ENCODE measurements around the gene LY9. TPM values are rescaled to one million over a fixed set of nuclear protein-coding genes. Genes with fewer than 3 reads are reported as not detected.

Gene LY9
- total RNA-seq = 0.28 and 0.34 TPM in 2 replicates

DNA sequence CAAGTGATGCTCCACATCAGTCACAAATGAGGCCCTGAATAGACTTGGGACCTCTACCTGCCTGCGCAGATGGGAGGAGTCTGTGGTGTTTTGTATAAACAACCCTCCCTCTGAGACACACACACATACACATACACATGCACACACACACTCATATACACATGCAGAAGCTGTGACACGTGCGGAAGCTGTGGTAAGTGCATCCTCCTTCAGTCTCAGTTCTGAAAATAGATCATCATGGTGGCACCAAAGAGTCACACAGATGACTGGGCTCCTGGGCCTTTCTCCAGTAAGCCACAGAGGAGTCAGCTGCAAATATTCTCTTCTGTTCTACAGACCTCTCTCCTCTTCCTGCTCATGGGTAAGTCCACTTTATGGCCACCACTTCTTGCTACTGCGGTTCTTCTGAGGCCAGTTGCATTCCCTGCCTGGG lies at the start of gene LY9:
TSS of gene LY9 (plus strand) at position 224 of the 433 bp plus-strand sequence. CDS start at position 238, 14 bp downstream.
- peak within 1 kb of the TSS; percentile 75 for H3K4me3 Mint-ChIP-seq (ENCODE audit: low read depth)

DNA sequence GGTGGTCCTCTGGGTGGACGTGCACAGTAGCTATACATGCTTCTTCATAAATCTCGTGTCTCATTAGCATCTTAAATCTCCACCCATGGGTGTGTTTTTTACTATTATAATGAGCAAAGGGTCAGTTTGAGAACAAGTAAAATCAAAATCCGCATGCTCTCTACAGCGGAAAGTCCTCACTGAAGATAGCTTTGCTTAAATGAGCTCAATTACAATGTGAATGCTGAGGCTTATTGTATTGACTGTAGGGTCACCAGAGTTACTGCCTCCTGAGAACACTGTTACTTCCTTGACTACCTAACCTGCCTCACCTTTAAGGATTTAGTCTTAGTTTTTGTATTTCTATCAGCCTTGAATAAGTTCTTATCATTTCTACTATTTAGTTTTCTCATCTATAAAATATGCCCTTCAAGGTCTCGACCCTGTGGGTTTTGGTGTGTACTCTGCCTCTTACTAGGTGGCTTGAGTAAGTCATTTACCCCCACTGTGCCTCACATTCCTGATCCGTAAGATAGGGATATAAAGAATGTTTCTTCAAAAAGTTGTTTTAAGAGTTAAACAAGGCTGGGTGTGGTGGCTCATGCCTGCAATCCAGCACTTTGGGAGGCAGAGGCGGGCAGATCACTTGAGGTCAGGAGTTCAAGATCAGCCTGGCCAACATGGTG lies 49.0 kb upstream of the LY9 start:
- no peak for DNase-seq (ENCODE audit: low spot score)
- no peaks in the 10 kb centered on the region for H3K27me3 Mint-ChIP-seq (ENCODE audit: low read depth)
- intact Hi-C loops (cut with micrococcal nuclease) = no loop called here
- H3K9me3 Mint-ChIP-seq = no peaks in the 10 kb centered on the region
- H3K27ac Mint-ChIP-seq = no peak overlapping the region
- peaks cover 20% of the 10 kb centered on the region for H3K36me3 Mint-ChIP-seq (ENCODE audit: low read depth)
- peaks cover 83% of the 10 kb centered on the region for H3K4me1 Mint-ChIP-seq (ENCODE audit: low read depth)
- no peak overlapping the region for H3K4me3 Mint-ChIP-seq (ENCODE audit: low read depth)

More for the DNA sequence above, at the start of gene LY9:
- peak within 1 kb of the TSS; percentile 80 for H3K27ac Mint-ChIP-seq
- H3K9me3 Mint-ChIP-seq = no peaks in the 10 kb centered on the region
- intact Hi-C loops (cut with micrococcal nuclease) = loop anchor here (1.0 to 5.0 kb wide), 4 partner anchors 14 to 324 kb away; no protein-coding TSS in a partner anchor
- no peaks in the 10 kb centered on the region for H3K27me3 Mint-ChIP-seq (ENCODE audit: low read depth)
- peaks cover 62% of the 10 kb centered on the region for H3K4me1 Mint-ChIP-seq (ENCODE audit: low read depth)
- peaks cover 6% of the 10 kb centered on the region for H3K36me3 Mint-ChIP-seq (ENCODE audit: low read depth)
- peak; percentile 79 for DNase-seq (ENCODE audit: low spot score)

DNA sequence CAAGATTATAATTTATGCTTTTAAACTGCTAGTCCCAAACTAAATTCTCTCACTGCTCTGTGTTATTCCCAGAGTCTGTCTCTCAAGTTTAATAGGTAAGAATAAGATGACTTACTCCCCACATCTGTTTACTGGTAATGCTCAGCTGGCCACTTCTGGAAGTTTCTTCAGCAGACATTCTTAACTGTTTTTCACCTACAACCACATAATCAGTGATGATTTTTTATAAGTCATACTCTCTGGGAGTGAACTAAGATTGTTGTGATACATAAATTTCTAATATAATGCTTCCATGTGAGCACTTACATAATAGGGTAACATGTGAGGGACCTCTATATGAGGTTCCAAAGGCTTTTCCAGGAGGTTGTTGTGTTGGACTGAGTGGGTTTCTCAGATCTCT lies 48.3 kb upstream of the LY9 start:
- Mint-ChIP-seq H3K36me3 (ENCODE audit: low read depth) (peaks cover 16% of the 10 kb centered on the region), H3K4me1 (ENCODE audit: low read depth) (peaks cover 83% of the 10 kb centered on the region), H3K27me3 (ENCODE audit: low read depth) (no peaks in the 10 kb centered on the region), H3K27ac (no peak overlapping the region), H3K9me3 (no peaks in the 10 kb centered on the region), H3K4me3 (ENCODE audit: low read depth) (no peak overlapping the region)
- intact Hi-C loops (cut with micrococcal nuclease) = no loop called here
- DNase-seq (ENCODE audit: low spot score) = no peak

DNA sequence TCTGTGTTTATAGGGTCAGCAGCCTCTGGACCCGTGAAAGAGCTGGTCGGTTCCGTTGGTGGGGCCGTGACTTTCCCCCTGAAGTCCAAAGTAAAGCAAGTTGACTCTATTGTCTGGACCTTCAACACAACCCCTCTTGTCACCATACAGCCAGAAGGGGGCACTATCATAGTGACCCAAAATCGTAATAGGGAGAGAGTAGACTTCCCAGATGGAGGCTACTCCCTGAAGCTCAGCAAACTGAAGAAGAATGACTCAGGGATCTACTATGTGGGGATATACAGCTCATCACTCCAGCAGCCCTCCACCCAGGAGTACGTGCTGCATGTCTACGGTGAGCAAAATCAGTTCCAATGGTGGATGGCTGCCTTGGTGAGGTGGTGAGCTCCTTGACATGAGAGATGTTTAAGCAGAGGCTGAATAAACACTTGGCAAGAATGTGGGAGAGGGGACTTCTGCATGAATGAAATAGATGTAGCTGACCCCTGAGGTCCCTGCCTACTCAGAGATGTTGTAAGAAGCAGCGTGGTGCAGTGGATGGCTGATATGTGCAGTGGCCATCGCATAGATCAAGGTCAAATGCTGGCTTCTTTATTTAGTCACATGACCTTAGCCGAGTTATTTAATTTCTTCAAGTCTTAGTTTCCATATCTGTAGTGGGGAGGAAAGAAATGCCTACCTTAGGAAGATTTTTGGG lies 47.6 kb upstream of the LY9 start:
- Mint-ChIP-seq H3K27me3 (ENCODE audit: low read depth) (no peaks in the 10 kb centered on the region), H3K4me3 (ENCODE audit: low read depth) (no peak overlapping the region), H3K9me3 (no peaks in the 10 kb centered on the region), H3K4me1 (ENCODE audit: low read depth) (peaks cover 82% of the 10 kb centered on the region), H3K36me3 (ENCODE audit: low read depth) (peaks cover 12% of the 10 kb centered on the region), H3K27ac (no peak overlapping the region)
- no peak for DNase-seq (ENCODE audit: low spot score)
- intact Hi-C loops (cut with micrococcal nuclease) = no loop called here

- Mint-ChIP-seq H3K4me1 (ENCODE audit: low read depth) (peaks cover 76% of the 10 kb centered on the region), H3K27ac (no peak overlapping the region), H3K36me3 (ENCODE audit: low read depth) (peaks cover 10% of the 10 kb centered on the region), H3K27me3 (ENCODE audit: low read depth) (no peaks in the 10 kb centered on the region), H3K9me3 (no peaks in the 10 kb centered on the region), H3K4me3 (ENCODE audit: low read depth) (no peak overlapping the region)
- no peak for DNase-seq (ENCODE audit: low spot score)
- intact Hi-C loops (cut with micrococcal nuclease) = no loop called here
Observed at GRCh38 chr1:160748878-160749269, 47.1 kb upstream of the LY9 start.

DNA sequence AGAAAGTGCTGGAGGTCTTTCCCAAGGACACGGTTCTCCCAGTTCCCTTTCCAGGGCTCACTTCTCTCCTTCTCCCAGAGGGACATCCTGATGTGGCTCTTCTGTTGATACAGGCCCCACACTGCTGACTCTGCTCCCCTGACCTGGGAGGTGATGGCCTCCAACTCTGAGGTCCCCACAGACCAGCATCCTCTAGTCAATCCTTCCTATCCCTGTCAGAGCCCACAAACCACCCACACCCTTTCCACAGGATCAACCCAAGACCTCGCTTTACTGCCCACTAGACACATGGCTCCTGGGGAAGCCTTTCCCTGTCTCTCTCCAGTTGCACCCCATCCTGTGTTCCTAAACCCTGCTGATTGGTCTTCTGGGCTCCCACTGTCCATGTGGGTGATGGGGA lies 45.4 kb upstream of the LY9 start:
- peaks cover 60% of the 10 kb centered on the region for H3K4me1 Mint-ChIP-seq (ENCODE audit: low read depth)
- peaks cover 6% of the 10 kb centered on the region for H3K36me3 Mint-ChIP-seq (ENCODE audit: low read depth)
- DNase-seq (ENCODE audit: low spot score) = no peak
- no peaks in the 10 kb centered on the region for H3K27me3 Mint-ChIP-seq (ENCODE audit: low read depth)
- peak overlapping the region; percentile 50 for H3K27ac Mint-ChIP-seq
- intact Hi-C loops (cut with micrococcal nuclease) = no loop called here
- no peaks in the 10 kb centered on the region for H3K9me3 Mint-ChIP-seq
- no peak overlapping the region for H3K4me3 Mint-ChIP-seq (ENCODE audit: low read depth)

DNA sequence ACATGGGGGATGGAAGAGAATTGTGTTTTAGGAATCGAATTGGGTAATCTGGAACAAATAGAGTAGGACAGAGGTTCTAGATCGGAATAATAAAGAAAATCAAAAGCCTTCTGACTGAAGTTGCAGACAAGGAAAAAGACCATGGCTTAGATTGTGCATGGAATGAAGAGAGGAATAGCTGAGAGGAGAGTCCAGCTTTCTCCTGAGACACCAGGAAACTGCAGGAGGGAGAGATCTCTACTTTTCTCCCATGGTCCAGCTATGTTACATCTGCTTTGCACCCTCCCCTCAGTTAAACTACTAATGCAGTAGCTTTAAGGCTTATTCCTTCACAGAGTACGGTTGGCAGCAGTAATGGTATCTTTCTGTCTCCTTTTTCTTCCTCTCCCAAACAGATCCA lies 43.6 kb upstream of the LY9 start:
- peaks cover 7% of the 10 kb centered on the region for H3K9me3 Mint-ChIP-seq
- H3K36me3 Mint-ChIP-seq (ENCODE audit: low read depth) = peaks cover 13% of the 10 kb centered on the region
- H3K27ac Mint-ChIP-seq = no peak overlapping the region
- H3K27me3 Mint-ChIP-seq (ENCODE audit: low read depth) = no peaks in the 10 kb centered on the region
- no peak overlapping the region for H3K4me3 Mint-ChIP-seq (ENCODE audit: low read depth)
- intact Hi-C loops (cut with micrococcal nuclease) = no loop called here
- H3K4me1 Mint-ChIP-seq (ENCODE audit: low read depth) = peaks cover 63% of the 10 kb centered on the region
- DNase-seq (ENCODE audit: low spot score) = no peak

GRCh38 chr1:160752924-160753323 lies 43.0 kb upstream of the LY9 start:
- intact Hi-C loops (cut with micrococcal nuclease) = no loop called here
- H3K27me3 Mint-ChIP-seq (ENCODE audit: low read depth) = no peaks in the 10 kb centered on the region
- H3K4me1 Mint-ChIP-seq (ENCODE audit: low read depth) = peaks cover 63% of the 10 kb centered on the region
- H3K4me3 Mint-ChIP-seq (ENCODE audit: low read depth) = no peak overlapping the region
- DNase-seq (ENCODE audit: low spot score) = no peak
- peaks cover 7% of the 10 kb centered on the region for H3K9me3 Mint-ChIP-seq
- peaks cover 15% of the 10 kb centered on the region for H3K36me3 Mint-ChIP-seq (ENCODE audit: low read depth)
- H3K27ac Mint-ChIP-seq = no peak overlapping the region

DNA sequence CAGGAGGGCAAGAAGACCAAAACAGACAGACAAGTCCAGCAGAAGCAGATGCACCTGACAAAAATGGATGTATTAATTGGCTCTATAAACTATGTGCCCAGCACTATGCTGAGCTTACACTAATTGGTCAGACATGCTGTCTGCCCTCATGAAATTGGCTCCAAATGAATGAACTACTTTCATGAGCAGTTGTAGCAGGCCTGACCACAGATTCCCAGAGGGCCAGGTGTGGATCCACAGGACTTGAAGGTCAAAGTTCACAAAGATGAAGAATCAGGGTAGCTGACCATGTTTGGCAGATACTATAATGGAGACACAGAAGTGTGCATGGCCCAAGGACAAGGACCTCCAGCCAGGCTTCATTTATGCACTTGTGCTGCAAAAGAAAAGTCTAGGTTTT lies 42.4 kb upstream of the LY9 start:
- no peaks in the 10 kb centered on the region for H3K27me3 Mint-ChIP-seq (ENCODE audit: low read depth)
- no peak for DNase-seq (ENCODE audit: low spot score)

GRCh38 chr1:160755461-160755860 lies 40.5 kb upstream of the LY9 start:
- intact Hi-C loops (cut with micrococcal nuclease) = no loop called here
- no peak for DNase-seq (ENCODE audit: low spot score)
- H3K36me3 Mint-ChIP-seq (ENCODE audit: low read depth) = peaks cover 14% of the 10 kb centered on the region
- no peak overlapping the region for H3K4me3 Mint-ChIP-seq (ENCODE audit: low read depth)
- H3K9me3 Mint-ChIP-seq = peaks cover 7% of the 10 kb centered on the region
- H3K4me1 Mint-ChIP-seq (ENCODE audit: low read depth) = peaks cover 46% of the 10 kb centered on the region
- H3K27ac Mint-ChIP-seq = peak overlapping the region; percentile 54
- no peaks in the 10 kb centered on the region for H3K27me3 Mint-ChIP-seq (ENCODE audit: low read depth)

More for the DNA sequence above, 42.4 kb upstream of the LY9 start:
- Mint-ChIP-seq H3K36me3 (ENCODE audit: low read depth) (peaks cover 15% of the 10 kb centered on the region), H3K9me3 (peaks cover 7% of the 10 kb centered on the region), H3K4me3 (ENCODE audit: low read depth) (no peak overlapping the region), H3K4me1 (ENCODE audit: low read depth) (peaks cover 56% of the 10 kb centered on the region), H3K27ac (peak overlapping the region; percentile 22)
- intact Hi-C loops (cut with micrococcal nuclease) = no loop called here

DNA sequence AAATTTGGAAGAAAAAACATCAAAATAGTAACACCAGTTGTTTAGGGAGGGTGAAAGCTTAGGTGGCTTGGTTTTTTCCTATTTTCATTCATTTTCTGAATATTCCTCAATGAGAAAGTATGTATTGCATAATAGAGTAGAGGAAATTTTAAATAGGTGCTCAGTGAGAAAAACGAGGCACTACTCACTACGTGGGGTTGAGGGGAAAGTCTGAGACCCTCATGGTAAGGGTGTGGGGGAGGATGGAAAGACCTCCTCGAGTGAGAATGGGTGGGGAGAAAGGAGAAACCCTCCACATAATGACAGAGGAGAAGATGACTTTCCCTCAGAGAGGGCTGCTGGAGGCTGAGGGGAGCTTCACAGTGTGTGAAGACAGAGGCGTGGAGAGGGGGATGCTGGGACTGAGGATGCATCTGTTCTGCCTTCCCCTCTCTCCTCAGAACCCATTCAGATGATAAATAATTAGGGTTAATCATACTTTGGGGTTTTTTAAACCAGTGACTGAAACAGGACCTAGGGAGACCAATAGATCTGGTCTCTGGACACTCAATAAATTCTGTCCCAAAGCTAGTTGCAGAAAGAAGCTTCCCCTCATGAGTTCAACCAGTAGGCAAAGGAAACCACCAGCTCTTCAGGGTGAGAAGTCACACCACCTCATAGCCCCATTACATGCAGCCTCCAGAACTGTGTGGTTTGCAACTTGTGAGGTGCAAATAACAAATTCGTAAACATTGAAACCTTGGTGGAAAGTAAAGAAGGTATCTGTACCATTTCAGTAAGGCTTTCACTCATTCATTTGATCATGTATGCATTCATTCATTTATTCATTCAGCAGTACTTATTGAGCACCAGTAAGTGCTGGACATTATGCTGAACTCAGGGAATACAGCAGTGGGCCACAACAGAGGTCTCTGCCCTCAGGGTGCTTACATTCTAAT lies 39.8 kb upstream of the LY9 start:
- Mint-ChIP-seq H3K4me3 (ENCODE audit: low read depth) (no peak overlapping the region), H3K27me3 (ENCODE audit: low read depth) (no peaks in the 10 kb centered on the region), H3K36me3 (ENCODE audit: low read depth) (peaks cover 9% of the 10 kb centered on the region), H3K27ac (peak overlapping the region; percentile 54), H3K9me3 (peaks cover 10% of the 10 kb centered on the region), H3K4me1 (ENCODE audit: low read depth) (peaks cover 41% of the 10 kb centered on the region)
- DNase-seq (ENCODE audit: low spot score) = no peak
- intact Hi-C loops (cut with micrococcal nuclease) = no loop called here

GRCh38 chr1:160756849-160757201 lies 39.1 kb upstream of the LY9 start:
- peaks cover 9% of the 10 kb centered on the region for H3K36me3 Mint-ChIP-seq (ENCODE audit: low read depth)
- peak overlapping the region; percentile 23 for H3K27ac Mint-ChIP-seq
- H3K4me3 Mint-ChIP-seq (ENCODE audit: low read depth) = no peak overlapping the region
- peaks cover 13% of the 10 kb centered on the region for H3K9me3 Mint-ChIP-seq
- H3K4me1 Mint-ChIP-seq (ENCODE audit: low read depth) = peaks cover 37% of the 10 kb centered on the region
- intact Hi-C loops (cut with micrococcal nuclease) = no loop called here
- no peaks in the 10 kb centered on the region for H3K27me3 Mint-ChIP-seq (ENCODE audit: low read depth)
- DNase-seq (ENCODE audit: low spot score) = no peak

Data from activated T-helper 2 cell treated with anti-CD3 and anti-CD28 coated beads, Interferon-gamma antibody, Interleukin-2, Interleukin-4, amounts not matched to agents 10 μg/mL and 5 μg/mL and 100 μg/mL, durations not matched to agents 14 hours and 24 hours and 36 hours (primary cell).